Nephron (organoid): ENCODE results near the gene USP44.

Experiments used
- H3K27ac Mint-ChIP-seq, 3 experiments: 2 replicates each; pipeline ENCODE4 v1.8.0; 2020; ENCODE audit warnings: mixed read lengths in 3 of 3, mild to moderate bottlenecking in 2 of 3, moderate library complexity in 1 of 3
- H3K27me3 Mint-ChIP-seq: 2 replicates; pipeline ENCODE4 v1.8.0; 2021; ENCODE audit warnings: low read depth, mild to moderate bottlenecking, moderate library complexity, mixed read lengths
- H3K36me3 Mint-ChIP-seq: 2 replicates; pipeline ENCODE4 v1.8.0; 2020; ENCODE audit warnings: low read depth, mixed read lengths
- H3K4me1 Mint-ChIP-seq: 2 replicates; pipeline ENCODE4 v1.8.0; 2020; ENCODE audit warnings: mixed read lengths
- H3K4me3 Mint-ChIP-seq, 3 experiments: 2 replicates each; pipeline ENCODE4 v1.8.0; 2020; ENCODE audit warnings: mild to moderate bottlenecking in 3 of 3, mixed read lengths in 3 of 3, moderate library complexity in 2 of 3
- H3K9me3 Mint-ChIP-seq: 2 replicates; pipeline ENCODE4 v1.8.0; 2020; ENCODE audit warnings: mixed read lengths
- TF ChIP-seq, protein P1 (sequence below), 3 experiments: fragments of 200-600 bp; sonication (generic); IDR thresholded peaks; one replicate each; pipeline ENCODE4 v1.5.0; 2021; ENCODE audit warnings: antibody characterized with exemption in 3 of 3; ENCODE audit not compliant: unreplicated experiment in 3 of 3

Gene USP44

DNA sequence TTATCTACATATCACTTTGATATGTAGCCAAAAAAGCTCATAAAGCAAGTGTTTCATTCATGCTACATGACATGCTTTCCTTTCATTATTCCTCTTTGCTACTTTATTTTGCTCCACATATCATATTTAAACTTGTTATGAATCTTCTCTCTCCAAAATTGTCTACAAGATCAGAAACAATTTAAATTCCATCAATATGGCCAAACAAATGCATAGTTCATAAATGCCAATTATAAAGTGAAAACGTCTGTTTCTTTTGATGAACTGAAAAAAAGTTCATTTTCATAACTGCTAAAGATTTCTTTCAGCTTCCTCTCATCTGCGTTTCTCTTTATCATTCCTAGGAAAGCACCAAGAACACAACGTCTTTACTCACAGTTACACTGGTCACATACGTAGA is 22.8 kb downstream of the USP44 start:
- Mint-ChIP-seq H3K4me1 (peaks cover 6% of the 10 kb centered on the region), H3K4me3 (no peak overlapping the region), H3K9me3 (no peaks in the 10 kb centered on the region), H3K36me3 (no peaks in the 10 kb centered on the region), H3K27me3 (no peaks in the 10 kb centered on the region), H3K27ac (no peak overlapping the region)
- TF ChIP-seq, protein P1, sequence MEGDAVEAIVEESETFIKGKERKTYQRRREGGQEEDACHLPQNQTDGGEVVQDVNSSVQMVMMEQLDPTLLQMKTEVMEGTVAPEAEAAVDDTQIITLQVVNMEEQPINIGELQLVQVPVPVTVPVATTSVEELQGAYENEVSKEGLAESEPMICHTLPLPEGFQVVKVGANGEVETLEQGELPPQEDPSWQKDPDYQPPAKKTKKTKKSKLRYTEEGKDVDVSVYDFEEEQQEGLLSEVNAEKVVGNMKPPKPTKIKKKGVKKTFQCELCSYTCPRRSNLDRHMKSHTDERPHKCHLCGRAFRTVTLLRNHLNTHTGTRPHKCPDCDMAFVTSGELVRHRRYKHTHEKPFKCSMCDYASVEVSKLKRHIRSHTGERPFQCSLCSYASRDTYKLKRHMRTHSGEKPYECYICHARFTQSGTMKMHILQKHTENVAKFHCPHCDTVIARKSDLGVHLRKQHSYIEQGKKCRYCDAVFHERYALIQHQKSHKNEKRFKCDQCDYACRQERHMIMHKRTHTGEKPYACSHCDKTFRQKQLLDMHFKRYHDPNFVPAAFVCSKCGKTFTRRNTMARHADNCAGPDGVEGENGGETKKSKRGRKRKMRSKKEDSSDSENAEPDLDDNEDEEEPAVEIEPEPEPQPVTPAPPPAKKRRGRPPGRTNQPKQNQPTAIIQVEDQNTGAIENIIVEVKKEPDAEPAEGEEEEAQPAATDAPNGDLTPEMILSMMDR (IDR thresholded peaks at IDR 0.05; ENCODE audit: unreplicated experiment in 3 of 3): no peak

DNA sequence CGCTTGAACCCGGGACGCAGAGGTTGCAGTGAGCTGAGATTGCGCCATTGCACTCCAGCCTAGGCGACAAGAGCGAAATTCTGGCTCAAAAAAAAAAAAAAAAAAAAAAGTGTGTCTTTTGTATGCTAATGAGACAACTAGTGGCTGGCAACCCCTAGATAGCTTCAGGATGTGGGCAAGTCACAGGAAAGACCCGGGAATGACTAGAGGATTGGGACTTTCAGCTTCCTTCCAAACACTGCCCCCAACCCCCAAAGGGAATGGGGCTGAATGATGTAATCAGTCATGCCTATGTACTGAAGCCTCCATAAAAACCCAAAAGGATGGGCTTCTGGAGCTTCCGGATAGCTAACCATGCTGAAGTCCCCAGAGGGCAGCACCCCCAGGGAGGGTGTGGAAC is 28.6 kb downstream of the USP44 start:
- Mint-ChIP-seq H3K4me3 (no peak overlapping the region), H3K4me1 (no peaks in the 10 kb centered on the region), H3K9me3 (no peaks in the 10 kb centered on the region), H3K27ac (no peak overlapping the region), H3K36me3 (no peaks in the 10 kb centered on the region), H3K27me3 (no peaks in the 10 kb centered on the region)
- TF ChIP-seq, protein P1 (IDR thresholded peaks at IDR 0.05; ENCODE audit: unreplicated experiment in 3 of 3): no peak

DNA sequence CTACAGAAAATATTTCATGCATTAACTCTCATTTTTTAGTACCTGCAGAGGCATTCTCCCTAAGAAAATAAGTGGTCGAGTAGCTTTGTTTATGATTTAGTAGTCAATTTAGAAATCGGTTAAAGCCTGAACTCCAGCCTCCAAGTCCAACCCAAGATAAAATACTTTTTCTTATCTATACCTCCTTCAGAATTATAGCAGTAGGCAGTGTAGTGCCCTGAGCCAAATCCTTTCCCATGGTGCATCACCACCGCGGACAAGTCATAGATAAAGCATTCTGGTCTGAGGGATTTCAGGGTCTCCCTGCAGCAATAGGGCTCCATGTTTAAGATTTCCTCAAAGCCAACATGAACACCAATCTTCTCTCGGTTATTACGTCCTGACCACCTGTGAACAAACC is 30.5 kb downstream of the USP44 start:
- Mint-ChIP-seq H3K4me1 (peaks cover 6% of the 10 kb centered on the region), H3K27me3 (no peaks in the 10 kb centered on the region), H3K9me3 (no peaks in the 10 kb centered on the region), H3K27ac (no peak overlapping the region), H3K36me3 (peaks cover under 1% of the 10 kb centered on the region), H3K4me3 (no peak overlapping the region)
- TF ChIP-seq, protein P1 (IDR thresholded peaks at IDR 0.05; ENCODE audit: unreplicated experiment in 3 of 3): no peak

DNA sequence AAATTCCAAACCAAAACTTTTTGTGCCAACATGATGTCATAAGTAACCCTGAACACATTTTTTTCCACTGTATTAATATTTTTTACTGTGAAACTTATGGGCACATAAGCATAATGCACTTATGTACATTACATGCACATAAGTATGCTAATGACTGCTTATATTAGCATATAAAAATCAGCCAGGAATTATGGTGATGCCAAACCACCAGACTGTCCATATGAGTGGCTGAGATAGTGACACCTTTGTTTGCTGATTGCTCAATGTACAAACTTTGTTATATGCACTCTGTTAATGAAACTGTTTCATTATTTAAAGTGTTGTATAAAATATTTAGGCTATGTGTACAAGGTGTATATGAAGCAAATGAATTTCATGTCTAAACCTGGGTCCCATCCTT is 32.3 kb downstream of the USP44 start:
- no peaks in the 10 kb centered on the region for H3K9me3 Mint-ChIP-seq
- no peak overlapping the region for H3K4me3 Mint-ChIP-seq
- peaks cover 6% of the 10 kb centered on the region for H3K4me1 Mint-ChIP-seq
- no peak overlapping the region for H3K27ac Mint-ChIP-seq
- H3K36me3 Mint-ChIP-seq: peaks cover 18% of the 10 kb centered on the region
- TF ChIP-seq, protein P1 (IDR thresholded peaks at IDR 0.05; ENCODE audit: unreplicated experiment in 3 of 3): no peak
- no peaks in the 10 kb centered on the region for H3K27me3 Mint-ChIP-seq

DNA sequence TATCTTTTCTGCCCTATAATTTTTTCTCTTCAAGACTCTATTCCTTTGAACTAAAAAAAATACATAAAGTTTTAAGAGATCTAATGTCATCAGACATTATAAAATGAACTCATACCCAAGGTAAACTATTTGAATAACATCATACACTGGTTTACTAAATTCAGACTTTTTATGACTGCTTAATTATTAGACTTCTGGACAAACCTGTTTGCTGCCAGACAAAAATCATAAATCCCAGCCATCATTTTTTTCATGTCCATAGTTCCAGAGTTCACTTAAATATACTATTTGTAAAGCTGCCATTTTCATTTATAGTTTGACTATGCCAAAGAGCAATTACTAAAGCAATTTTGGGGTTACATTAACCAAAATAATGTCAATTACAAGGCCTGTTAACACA is 34.0 kb downstream of the USP44 start:
- Mint-ChIP-seq H3K36me3 (peaks cover 34% of the 10 kb centered on the region), H3K27ac (peak overlapping the region in 1 of 3 experiments; percentile 11), H3K4me1 (peaks cover 6% of the 10 kb centered on the region), H3K4me3 (no peak overlapping the region), H3K27me3 (no peaks in the 10 kb centered on the region), H3K9me3 (no peaks in the 10 kb centered on the region)
- TF ChIP-seq, protein P1 (IDR thresholded peaks at IDR 0.05; ENCODE audit: unreplicated experiment in 3 of 3): no peak

DNA sequence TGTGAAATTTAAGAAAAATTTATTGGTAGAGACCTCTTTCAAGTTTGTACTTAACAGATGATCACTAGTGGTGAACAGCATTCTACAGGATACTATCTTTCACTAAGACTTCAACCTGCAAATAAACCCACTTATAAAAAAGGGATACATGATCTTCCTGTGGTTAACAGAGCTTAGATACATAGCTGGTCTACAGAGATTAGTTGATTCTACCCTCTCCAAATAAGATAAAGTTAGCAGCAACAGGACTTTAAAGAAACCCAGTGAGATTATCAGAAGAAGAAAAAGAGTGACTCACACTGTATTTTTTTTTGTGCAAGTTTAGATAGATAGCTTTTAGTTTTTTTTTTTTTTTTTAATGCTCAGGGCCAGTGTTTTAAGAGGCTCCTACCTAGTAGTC is 34.5 kb downstream of the USP44 start:
- Mint-ChIP-seq H3K27me3 (no peaks in the 10 kb centered on the region), H3K4me3 (no peak overlapping the region)
- TF ChIP-seq, protein P1 (IDR thresholded peaks at IDR 0.05; ENCODE audit: unreplicated experiment in 3 of 3): no peak

More for the DNA sequence above, 34.5 kb downstream of the USP44 start:
- Mint-ChIP-seq H3K4me1 (peaks cover 6% of the 10 kb centered on the region), H3K36me3 (peaks cover 39% of the 10 kb centered on the region), H3K27ac (no peak overlapping the region), H3K9me3 (no peaks in the 10 kb centered on the region)
